Endothelial cell of umbilical vein (primary cell): ENCODE data around the gene STARD13.

ENCODE experiments used
- CTCF ChIP-seq, 2 donors: IDR thresholded peaks; 1 replicate in 1 of 2; 2 replicates in 1 of 2; pipeline ENCODE4 v1.5.1; 2011; ENCODE audit warnings: low read length in 2 of 2, mild to moderate bottlenecking in 2 of 2, moderate library complexity in 2 of 2, control low read depth in 1 of 2, inconsistent platforms in 1 of 2, low read depth in 1 of 2; ENCODE audit not compliant: insufficient read depth in 1 of 2; ENCODE audit errors: extremely low read depth in 1 of 2
- EZH2 ChIP-seq: IDR thresholded peaks from 2 replicates; pipeline ENCODE4 v1.6.1; 2012; ENCODE audit warnings: borderline replicate concordance, low read depth, mild to moderate bottlenecking, moderate library complexity, low read length, inconsistent platforms; ENCODE audit not compliant: severe bottlenecking
- GATA2 ChIP-seq: IDR thresholded peaks from 2 replicates; pipeline ENCODE4 v1.7.0; 2011; ENCODE audit warnings: low read depth, mild to moderate bottlenecking, moderate library complexity, mixed read lengths, low read length; ENCODE audit not compliant: insufficient read length, insufficient read depth
- POLR2AphosphoS5 ChIP-seq: IDR thresholded peaks from 2 replicates; pipeline ENCODE4 v1.6.1; 2012; ENCODE audit warnings: low read depth, mild to moderate bottlenecking, control low read depth, low read length, moderate library complexity; ENCODE audit not compliant: insufficient read depth

- TF ChIP-seq CTCF (IDR thresholded peaks at IDR 0.05; ENCODE audit: extremely low read depth in 1 of 2, insufficient read depth in 1 of 2, low read depth in 1 of 2, low read length in 2 of 2) (no peak), POLR2AphosphoS5 (no peak), GATA2 (peak; percentile 62), EZH2 (no peak)
These were observed 135.4 kb downstream of the STARD13 start for GRCh38 chr13:33150126-33150525.
